ENCODE data around the gene ABCC10.
"Not testable (repeated sequence)": the region's sequence is repeated elsewhere in the genome, so short reads cannot be mapped to it uniquely, and the experiment has no call there.

Gene ABCC10

GRCh38 chr6:43459535-43459934, 32.2 kb downstream of the ABCC10 start:
- H3K27me3 Mint-ChIP-seq (ENCODE audit: low read depth, poor library complexity), result peaks cover 62% of the 10 kb centered on the region
- H3K27ac Mint-ChIP-seq, result no peak overlapping the region
- no peak overlapping the region for H3K4me3 Mint-ChIP-seq

GRCh38 chr6:43460032-43460431, 32.7 kb downstream of the ABCC10 start:
- Mint-ChIP-seq H3K27me3 (ENCODE audit: low read depth, poor library complexity) (peaks cover 60% of the 10 kb centered on the region), H3K27ac (no peak overlapping the region)

More at GRCh38 chr6:43459535-43459934, 32.2 kb downstream of the ABCC10 start:
- Mint-ChIP-seq H3K36me3 (ENCODE audit: low read depth) (no peaks in the 10 kb centered on the region), H3K9me3 (peaks cover 5% of the 10 kb centered on the region), H3K4me1 (peaks cover 28% of the 10 kb centered on the region)
- TF ChIP-seq CTCF (IDR thresholded peaks at IDR 0.05), result no peak
- DNase-seq, result no peak

GRCh38 chr6:43461936-43462335, 34.6 kb downstream of the ABCC10 start:
- H3K4me1 Mint-ChIP-seq, result peaks cover 17% of the 10 kb centered on the region
- DNase-seq, result no peak
- peaks cover 45% of the 10 kb centered on the region for H3K27me3 Mint-ChIP-seq (ENCODE audit: low read depth, poor library complexity)
- H3K9me3 Mint-ChIP-seq, result peaks cover 5% of the 10 kb centered on the region
- no peak overlapping the region for H3K4me3 Mint-ChIP-seq
- no peak overlapping the region for H3K27ac Mint-ChIP-seq
- TF ChIP-seq CTCF (IDR thresholded peaks at IDR 0.05), result no peak
- H3K36me3 Mint-ChIP-seq (ENCODE audit: low read depth), result no peaks in the 10 kb centered on the region

More at GRCh38 chr6:43460032-43460431, 32.7 kb downstream of the ABCC10 start:
- peaks cover 5% of the 10 kb centered on the region for H3K9me3 Mint-ChIP-seq
- H3K4me1 Mint-ChIP-seq, result peaks cover 28% of the 10 kb centered on the region
- no peak overlapping the region for H3K4me3 Mint-ChIP-seq
- DNase-seq, result no peak
- no peak for TF ChIP-seq CTCF (IDR thresholded peaks at IDR 0.05)
- no peaks in the 10 kb centered on the region for H3K36me3 Mint-ChIP-seq (ENCODE audit: low read depth)

GRCh38 chr6:43464337-43464736, 37.0 kb downstream of the ABCC10 start:
- Mint-ChIP-seq H3K27me3 (ENCODE audit: low read depth, poor library complexity) (peaks cover 30% of the 10 kb centered on the region), H3K4me1 (peaks cover 18% of the 10 kb centered on the region), H3K9me3 (peaks cover 5% of the 10 kb centered on the region), H3K36me3 (ENCODE audit: low read depth) (no peaks in the 10 kb centered on the region), H3K4me3 (no peak overlapping the region), H3K27ac (no peak overlapping the region)
- no peak for DNase-seq
- no peak for TF ChIP-seq CTCF (IDR thresholded peaks at IDR 0.05)

- TF ChIP-seq CTCF (IDR thresholded peaks at IDR 0.05), result no peak
- peaks cover 21% of the 10 kb centered on the region for H3K4me1 Mint-ChIP-seq
- H3K27ac Mint-ChIP-seq, result no peak overlapping the region
- no peak overlapping the region for H3K4me3 Mint-ChIP-seq
- H3K27me3 Mint-ChIP-seq (ENCODE audit: low read depth, poor library complexity), result peaks cover 27% of the 10 kb centered on the region
- DNase-seq, result no peak
- no peaks in the 10 kb centered on the region for H3K36me3 Mint-ChIP-seq (ENCODE audit: low read depth)
- H3K9me3 Mint-ChIP-seq, result no peaks in the 10 kb centered on the region
Observed at GRCh38 chr6:43465948-43466347, 38.6 kb downstream of the ABCC10 start.

- not testable (repeated sequence) for H3K9me3 Mint-ChIP-seq; H3K36me3 Mint-ChIP-seq (ENCODE audit: low read depth); H3K27ac Mint-ChIP-seq; DNase-seq; H3K4me3 Mint-ChIP-seq
- Mint-ChIP-seq H3K27me3 (ENCODE audit: low read depth, poor library complexity) (peaks cover 22% of the 10 kb centered on the region), H3K4me1 (peaks cover 16% of the 10 kb centered on the region)
Observed at GRCh38 chr6:43467265-43467664, 39.9 kb downstream of the ABCC10 start.
